ENCODE results near the gene TRMT44.

DNA sequence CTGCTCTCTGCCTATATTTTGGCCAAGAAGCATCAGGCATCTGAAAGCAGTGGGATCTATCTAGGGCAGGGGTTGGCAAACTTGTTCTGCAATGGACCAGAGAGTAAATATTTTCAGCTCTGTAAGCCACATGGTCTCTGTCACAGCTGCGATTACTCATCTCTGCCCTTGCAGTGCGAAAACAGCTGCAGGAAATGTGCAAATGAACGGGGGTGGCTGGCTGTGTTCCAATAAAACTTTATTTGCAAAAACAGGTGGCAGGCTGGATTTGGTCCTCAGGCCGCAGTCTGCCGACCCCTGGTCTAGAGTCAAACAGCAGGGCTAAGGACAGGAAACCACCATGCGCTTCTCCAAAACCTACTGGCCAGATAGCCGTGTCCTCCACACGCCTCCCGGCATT, 48.6 kb upstream of the TRMT44 start:
- no peak for TF ChIP-seq YY1 (IDR thresholded peaks at IDR 0.05; ENCODE audit: extremely low read depth, insufficient replicate concordance, low read depth, low read length)
- TF ChIP-seq CEBPB (IDR thresholded peaks at IDR 0.05; ENCODE audit: low read depth) = no peak
- TF ChIP-seq, protein P1, sequence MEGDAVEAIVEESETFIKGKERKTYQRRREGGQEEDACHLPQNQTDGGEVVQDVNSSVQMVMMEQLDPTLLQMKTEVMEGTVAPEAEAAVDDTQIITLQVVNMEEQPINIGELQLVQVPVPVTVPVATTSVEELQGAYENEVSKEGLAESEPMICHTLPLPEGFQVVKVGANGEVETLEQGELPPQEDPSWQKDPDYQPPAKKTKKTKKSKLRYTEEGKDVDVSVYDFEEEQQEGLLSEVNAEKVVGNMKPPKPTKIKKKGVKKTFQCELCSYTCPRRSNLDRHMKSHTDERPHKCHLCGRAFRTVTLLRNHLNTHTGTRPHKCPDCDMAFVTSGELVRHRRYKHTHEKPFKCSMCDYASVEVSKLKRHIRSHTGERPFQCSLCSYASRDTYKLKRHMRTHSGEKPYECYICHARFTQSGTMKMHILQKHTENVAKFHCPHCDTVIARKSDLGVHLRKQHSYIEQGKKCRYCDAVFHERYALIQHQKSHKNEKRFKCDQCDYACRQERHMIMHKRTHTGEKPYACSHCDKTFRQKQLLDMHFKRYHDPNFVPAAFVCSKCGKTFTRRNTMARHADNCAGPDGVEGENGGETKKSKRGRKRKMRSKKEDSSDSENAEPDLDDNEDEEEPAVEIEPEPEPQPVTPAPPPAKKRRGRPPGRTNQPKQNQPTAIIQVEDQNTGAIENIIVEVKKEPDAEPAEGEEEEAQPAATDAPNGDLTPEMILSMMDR (IDR thresholded peaks at IDR 0.05 in 2 of 3, conservative IDR thresholded peaks at IDR 0.05 in 1 of 3; ENCODE audit: borderline replicate concordance in 1 of 3, insufficient read depth in 1 of 3, low read depth in 2 of 3, low read length in 2 of 3) = no peak
- no peak for TF ChIP-seq POLR2A (IDR thresholded peaks at IDR 0.05; ENCODE audit: borderline replicate concordance, extremely low read depth, insufficient read depth, insufficient read length)
